H1 (cell line): ENCODE measurements around the gene GRK5. TPM values are rescaled to one million over a fixed set of nuclear protein-coding genes. Genes with fewer than 3 reads are reported as not detected.

Experiments
- CTCF ChIA-PET: fragments of 300-600 bp; sonication (Branson Sonifier 250); formaldehyde crosslinking; loops from one replicate; lab custom pipeline; 2021; ENCODE audit not compliant: partially characterized antibody; lab: Charles Lee
- POLR2A ChIA-PET: fragments of 300-600 bp; sonication (Branson Sonifier 250); formaldehyde crosslinking; loops from one replicate; lab custom pipeline; 2021; ENCODE audit warnings: inconsistent platforms; ENCODE audit not compliant: partially characterized antibody; lab: Charles Lee
- DNase-seq, 2 experiments: peaks; one replicate each; pipeline versions ENCODE4 v3.0.0 to v3.0.0-alpha.2; 2010 to 2022; ENCODE audit warnings: low spot score in 2 of 2, low read depth in 1 of 2, mixed read lengths in 1 of 2
- FAIRE-seq: peaks from 2 replicates; lab custom pipeline; 2011; peaks lifted over from hg19 to GRCh38; lab: Jason Lieb, UNC
- H2AFZ ChIP-seq: 2 replicates; pipeline ENCODE4 v1.8.1; 2012; ENCODE audit warnings: low read length, inconsistent platforms
- H2AK5ac ChIP-seq: 2 replicates; pipeline ENCODE4 v1.6.1; 2013; ENCODE audit warnings: low read depth, low read length
- H2BK120ac ChIP-seq: replicated peaks from 2 replicates; pipeline ENCODE3; 2013; ENCODE audit warnings: low read depth, low read length, inconsistent platforms
- H2BK12ac ChIP-seq: 2 replicates; pipeline ENCODE4 v1.6.1; 2013; ENCODE audit warnings: low read depth, low read length
- H2BK15ac ChIP-seq: 2 replicates; pipeline ENCODE4 v1.6.1; 2013; ENCODE audit warnings: low read length
- H2BK20ac ChIP-seq: 2 replicates; pipeline ENCODE4 v1.6.1; 2013; ENCODE audit warnings: low read length
- H2BK5ac ChIP-seq: 2 replicates; pipeline ENCODE4 v1.6.1; 2013; ENCODE audit warnings: low read depth, low read length
- H3K14ac ChIP-seq: 2 replicates; pipeline ENCODE4 v1.6.1; 2013; ENCODE audit warnings: inconsistent platforms; ENCODE audit not compliant: insufficient read length
- H3K18ac ChIP-seq: 2 replicates; pipeline ENCODE4 v1.6.1; 2013; ENCODE audit warnings: low read length; ENCODE audit errors: extremely low read depth
- H3K23ac ChIP-seq: 2 replicates; pipeline ENCODE4 v1.6.1; 2013; ENCODE audit warnings: inconsistent platforms; ENCODE audit not compliant: insufficient read length
- H3K23me2 ChIP-seq: 2 replicates; pipeline ENCODE4 v1.6.1; 2013; ENCODE audit warnings: low read depth, low read length
- H3K27ac ChIP-seq: 2 replicates; pipeline ENCODE4 v1.6.1; 2011; ENCODE audit warnings: low read depth, low read length, inconsistent platforms
- H3K27me3 ChIP-seq, 4 experiments: replicated peaks in 1 of 4; 1 replicate in 1 of 4; 2 replicates in 3 of 4; pipeline versions ENCODE4 v1.6.1 to v1.8.1; 2011 to 2013; ENCODE audit warnings: low read length in 3 of 4, mild to moderate bottlenecking in 3 of 4, inconsistent platforms in 2 of 4, mixed read lengths in 2 of 4, moderate library complexity in 1 of 4; ENCODE audit not compliant: control insufficient read depth in 3 of 4, insufficient read depth in 3 of 4; ENCODE audit errors: extremely low read depth in 1 of 4
- H3K36me3 ChIP-seq, 4 experiments: 2 replicates each; pipeline versions ENCODE4 v1.6.1 to v1.8.1; 2011 to 2013; ENCODE audit warnings: mild to moderate bottlenecking in 4 of 4, low read length in 3 of 4, moderate library complexity in 2 of 4, control low read depth in 1 of 4, inconsistent platforms in 1 of 4; ENCODE audit not compliant: insufficient read depth in 4 of 4, control insufficient read depth in 2 of 4
- H3K4ac ChIP-seq: replicated peaks from 2 replicates; pipeline ENCODE3; 2013; ENCODE audit warnings: low read length, low read depth, mixed read lengths, inconsistent platforms; ENCODE audit not compliant: insufficient read length
- H3K4me1 ChIP-seq, 4 experiments: replicated peaks in 1 of 4; 1 replicate in 1 of 4; 2 replicates in 3 of 4; pipeline versions ENCODE4 v1.6.1 to v1.8.1; 2011 to 2013; ENCODE audit warnings: low read length in 3 of 4, inconsistent platforms in 2 of 4, mixed read lengths in 1 of 4; ENCODE audit not compliant: insufficient read depth in 4 of 4, control insufficient read depth in 3 of 4
- H3K4me2 ChIP-seq, 2 experiments: 2 replicates each; pipeline versions ENCODE4 v1.6.1 to v1.8.1; 2011 to 2013; ENCODE audit warnings: low read depth in 2 of 2, low read length in 2 of 2, control low read depth in 1 of 2, inconsistent platforms in 1 of 2, mild to moderate bottlenecking in 1 of 2; ENCODE audit not compliant: insufficient read depth in 1 of 2
- H3K4me3 ChIP-seq, 4 experiments: fragments of 200-600, 300-600 bp in 1 of 4; sonication (generic), shearing (Covaris generic), sonication (Bioruptor Twin) in 1 of 4; 2 replicates each; pipeline versions ENCODE4 v1.5.1 to v1.8.1; 2011 to 2016; ENCODE audit warnings: low read length in 4 of 4, low read depth in 3 of 4, control low read depth in 2 of 4, inconsistent platforms in 2 of 4, mild to moderate bottlenecking in 2 of 4, mixed read lengths in 1 of 4, moderate library complexity in 1 of 4; ENCODE audit not compliant: insufficient read depth in 2 of 4; ENCODE audit errors: extremely low read depth in 1 of 4
- H3K56ac ChIP-seq: replicated peaks from 2 replicates; pipeline ENCODE3; 2013; ENCODE audit warnings: low read depth, mild to moderate bottlenecking, mixed read lengths, low read length, inconsistent platforms; ENCODE audit not compliant: insufficient read length
- H3K79me1 ChIP-seq: 2 replicates; pipeline ENCODE4 v1.6.1; 2013; ENCODE audit warnings: low read depth, low read length, control low read depth
- H3K79me2 ChIP-seq, 2 experiments: 2 replicates each; pipeline versions ENCODE4 v1.6.1 to v1.8.1; 2012 to 2013; ENCODE audit warnings: low read length in 2 of 2, mild to moderate bottlenecking in 2 of 2, inconsistent platforms in 1 of 2; ENCODE audit not compliant: insufficient read depth in 2 of 2, control insufficient read depth in 1 of 2
- H3K9ac ChIP-seq, 4 experiments: replicated peaks in 1 of 4; 1 replicate in 1 of 4; 2 replicates in 3 of 4; pipeline versions ENCODE4 v1.6.1 to v1.8.1; 2011 to 2013; ENCODE audit warnings: low read depth in 3 of 4, low read length in 3 of 4, control low read depth in 2 of 4, mild to moderate bottlenecking in 2 of 4, moderate library complexity in 2 of 4, inconsistent platforms in 1 of 4; ENCODE audit errors: extremely low read depth in 1 of 4
- H3K9me3 ChIP-seq, 2 experiments: 2 replicates each; pipeline versions ENCODE4 v1.6.1 to v1.8.1; 2012 to 2013; ENCODE audit warnings: mild to moderate bottlenecking in 2 of 2, moderate library complexity in 2 of 2, control low read depth in 1 of 2, inconsistent platforms in 1 of 2, low read depth in 1 of 2, low read length in 1 of 2, mixed read lengths in 1 of 2; ENCODE audit not compliant: insufficient read depth in 2 of 2
- H4K20me1 ChIP-seq, 2 experiments: replicated peaks in 1 of 2; 2 replicates each; pipeline versions ENCODE3 to v1.8.1; 2011 to 2013; ENCODE audit warnings: inconsistent platforms in 2 of 2, low read length in 2 of 2, mild to moderate bottlenecking in 1 of 2; ENCODE audit not compliant: insufficient read depth in 2 of 2, control insufficient read depth in 1 of 2
- H4K5ac ChIP-seq: 2 replicates; pipeline ENCODE4 v1.6.1; 2013; ENCODE audit warnings: low read length, low read depth, mixed read lengths, inconsistent platforms; ENCODE audit not compliant: insufficient read length
- H4K8ac ChIP-seq: 2 replicates; pipeline ENCODE4 v1.8.0; 2013; ENCODE audit warnings: mild to moderate bottlenecking, moderate library complexity, low read length, inconsistent platforms; ENCODE audit not compliant: insufficient read depth; ENCODE audit errors: extremely low read depth
- H4K91ac ChIP-seq: replicated peaks from 2 replicates; pipeline ENCODE3; 2013; ENCODE audit warnings: low read length, mixed read lengths, inconsistent platforms; ENCODE audit not compliant: insufficient read length
- ATF3 ChIP-seq: IDR thresholded peaks from 2 replicates; pipeline ENCODE4 v1.6.1; 2011; ENCODE audit warnings: low read depth, mild to moderate bottlenecking, low read length; ENCODE audit not compliant: insufficient read depth
- CHD2 ChIP-seq: IDR thresholded peaks from 2 replicates; pipeline ENCODE4 v1.6.1; 2012; ENCODE audit warnings: low read length, improper control_type of control experiment
- GABPA ChIP-seq: IDR thresholded peaks from 2 replicates; pipeline ENCODE4 v1.6.1; 2011; ENCODE audit warnings: mild to moderate bottlenecking, low read length, moderate library complexity, borderline replicate concordance; ENCODE audit not compliant: insufficient read depth
- HDAC6 ChIP-seq: IDR thresholded peaks from one replicate; pipeline ENCODE4 v1.7.1; 2012; ENCODE audit warnings: low read depth, mild to moderate bottlenecking, inconsistent platforms, low read length, moderate library complexity
- JUN ChIP-seq: IDR thresholded peaks from 2 replicates; pipeline ENCODE4 v1.6.1; 2011; ENCODE audit warnings: low read depth, mild to moderate bottlenecking, improper control_type of control experiment, low read length
- MAFK ChIP-seq: IDR thresholded peaks from 2 replicates; pipeline ENCODE4 v1.6.1; 2012; ENCODE audit warnings: low read depth, mild to moderate bottlenecking, improper control_type of control experiment, low read length
- POLR2AphosphoS5 ChIP-seq: IDR thresholded peaks from 2 replicates; pipeline ENCODE4 v1.6.1; 2011; ENCODE audit warnings: low read depth, low read length
- RAD21 ChIP-seq, 2 experiments: IDR thresholded peaks in 1 of 2; conservative IDR thresholded peaks in 1 of 2; 2 replicates each; pipeline ENCODE4 v1.6.1; 2011; ENCODE audit warnings: low read depth in 2 of 2, low read length in 2 of 2, improper control_type of control experiment in 1 of 2, inconsistent platforms in 1 of 2, mild to moderate bottlenecking in 1 of 2, moderate library complexity in 1 of 2
- RFX5 ChIP-seq: IDR thresholded peaks from 2 replicates; pipeline ENCODE4 v1.6.1; 2011; ENCODE audit warnings: low read depth, low read length, improper control_type of control experiment, borderline replicate concordance
- RNF2 ChIP-seq: fragments of 200-900, 300-1000 bp; sonication (generic); IDR thresholded peaks from 2 replicates; pipeline ENCODE4 v1.7.1; 2016; ENCODE audit warnings: borderline replicate concordance, low read depth, mild to moderate bottlenecking, antibody characterized with exemption, low read length; ENCODE audit not compliant: poor library complexity, severe bottlenecking; ENCODE audit errors: missing control alignments
- SAP30 ChIP-seq: fragments of 300-600 bp; sonication (generic); IDR thresholded peaks from 2 replicates; pipeline ENCODE4 v1.7.1; 2012; ENCODE audit warnings: low read length, moderate library complexity, mild to moderate bottlenecking, inconsistent platforms; ENCODE audit not compliant: insufficient read depth, insufficient replicate concordance
- WGBS, 2 experiments: shearing (Covaris generic) in 1 of 2; methylation state at CpG; one replicate each; pipeline versions ENCODE4 v1.1.6 to v1.1.7; 2013 to 2015; ENCODE audit warnings: low lambda C conversion rate in 2 of 2, mixed read lengths in 2 of 2, inconsistent platforms in 1 of 2, low coverage in 1 of 2, missing lambda C conversion rate in 1 of 2; ENCODE audit not compliant: insufficient replicate concordance in 2 of 2, insufficient coverage in 1 of 2, insufficient read length in 1 of 2; ENCODE audit errors: extremely low coverage in 1 of 2, missing lambda C conversion rate in 1 of 2; 5-methylcytosine and 5-hydroxymethylcytosine counted together
- polyA plus RNA-seq, 7 experiments: library from polyadenylated mRNA; depleted of rRNA in 3 of 7; stranded (reverse) in 5 of 7; unstranded in 2 of 7; fragments of >200 nt in 5 of 7; fragments of 200-250 nt in 2 of 7; gene quantifications; 1 replicate in 5 of 7; 2 replicates in 1 of 7; 4 replicates in 1 of 7; pipeline versions ENCODE4 v1.2.1 to v1.2.3, GENCODE V29; 2011 to 2013; ENCODE audit warnings: missing spikeins in 2 of 7, mixed read lengths in 2 of 7
- total RNA-seq: library from RNA; stranded (reverse); fragmentation: NEBNext Ultra II Directional; extraction: Animal tissue kit (Norgen Biotek cat#: 25700); gene quantifications from 2 replicates; pipeline ENCODE4 v1.2.1, GENCODE V29; 2021

GRK5 gene
- total and polyA plus RNA-seq, 2 of the 8 experiments (the other 6 are each of a cell fraction or from before 2014, with no cell fraction given) = 0.54 to 2.5 TPM

GRCh38 chr10:119302591-119303253, 95.4 kb downstream of the GRK5 start:
- H2AK5ac ChIP-seq = no peak overlapping the region
- no peak overlapping the region for H2AFZ ChIP-seq
- WGBS, 2 experiments = 87% methylated on average over 12 of the region's 12 CpGs; no CpG with 5 or more reads in 1 of the 2 experiments
- no peak overlapping the region for H4K8ac ChIP-seq
- H3K9ac ChIP-seq = no peak overlapping the region
- H2BK15ac ChIP-seq = no peak overlapping the region
- H4K20me1 ChIP-seq = no peaks in the 10 kb centered on the region
- no peak overlapping the region for H4K5ac ChIP-seq
- H3K23me2 ChIP-seq = no peaks in the 10 kb centered on the region
- no peak overlapping the region for H3K4me3 ChIP-seq
- H2BK20ac ChIP-seq = no peak overlapping the region
- H3K4me2 ChIP-seq = no peak overlapping the region
- H3K27me3 ChIP-seq = no peaks in the 10 kb centered on the region
- H3K14ac ChIP-seq = no peak overlapping the region
- FAIRE-seq = no peak
- no peak overlapping the region for H3K27ac ChIP-seq
- H3K56ac ChIP-seq = no peak overlapping the region
- no peak overlapping the region for H4K91ac ChIP-seq
- no peak overlapping the region for H2BK5ac ChIP-seq
- CTCF ChIA-PET = interaction anchor here (0.8 to 1.6 kb wide), 7 partner anchors 9 to 105 kb away, joined by 3 to 7 read pairs (median 3); no protein-coding TSS in a partner anchor
- POLR2A ChIA-PET = interaction anchor here (1.2 kb wide), 1 partner anchor 14 kb away, joined by 3 read pairs; no protein-coding TSS in a partner anchor
- H2BK12ac ChIP-seq = 0 out of 2 replicates have a peak overlapping the region, but pooled peaks have one; percentile 5
- DNase-seq = no peak
- H3K23ac ChIP-seq = no peak overlapping the region
- no peak overlapping the region for H3K18ac ChIP-seq
- H3K79me1 ChIP-seq = no peaks in the 10 kb centered on the region; the same call in 1 of the 2 replicates
- H2BK120ac ChIP-seq = no peak overlapping the region
- no peaks in the 10 kb centered on the region for H3K79me2 ChIP-seq
- no peaks in the 10 kb centered on the region for H3K9me3 ChIP-seq
- no peaks in the 10 kb centered on the region for H3K36me3 ChIP-seq
- H3K4ac ChIP-seq = peak overlapping the region; percentile 28
- peaks cover 0 to 2% (median 0%) of the 10 kb centered on the region in 4 experiments; a peak in 2 of 7 replicates for H3K4me1 ChIP-seq
- TF ChIP-seq RAD21 (IDR thresholded peaks at IDR 0.05 in 1 of 2, conservative IDR thresholded peaks at IDR 0.05 in 1 of 2; ENCODE audit: low read depth in 2 of 2, low read length in 2 of 2) (no peak), HDAC6 (no peak), ATF3 (no peak), MAFK (no peak), RFX5 (no peak), CHD2 (no peak), JUN (no peak), RNF2 (no peak), GABPA (no peak), POLR2AphosphoS5 (no peak), SAP30 (no peak)
